DMS153 treated with DMSO at 0.1 percent for 48 hours (cell line): ENCODE results near the gene TAX1BP1.

Experiments used
- DNase-seq: peaks from one replicate; lab custom pipeline; 2025; ENCODE audit not compliant: unreplicated experiment; lab: John Stamatoyannopoulos, UW

TAX1BP1 gene

DNA sequence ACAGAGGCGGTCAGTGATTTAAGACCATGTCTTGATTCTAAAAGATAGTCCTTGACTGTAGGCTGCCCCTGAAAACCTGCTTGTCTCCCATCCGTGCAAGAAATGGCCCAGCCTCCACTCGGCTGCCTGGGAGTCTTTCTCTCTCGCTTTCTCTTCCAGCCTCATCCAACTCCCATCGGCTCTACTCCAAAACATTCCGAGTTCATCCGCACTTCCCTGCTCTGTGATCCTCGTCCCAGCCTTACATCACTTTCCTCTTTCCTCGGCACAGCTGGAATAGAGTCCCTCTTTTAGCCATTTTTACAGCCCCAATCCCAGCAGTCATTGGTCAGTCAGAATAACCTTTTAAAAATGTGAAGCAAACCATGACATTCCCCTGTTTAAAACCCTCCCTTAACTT is 135.1 kb downstream of the TAX1BP1 start:
- no peak for DNase-seq

DNA sequence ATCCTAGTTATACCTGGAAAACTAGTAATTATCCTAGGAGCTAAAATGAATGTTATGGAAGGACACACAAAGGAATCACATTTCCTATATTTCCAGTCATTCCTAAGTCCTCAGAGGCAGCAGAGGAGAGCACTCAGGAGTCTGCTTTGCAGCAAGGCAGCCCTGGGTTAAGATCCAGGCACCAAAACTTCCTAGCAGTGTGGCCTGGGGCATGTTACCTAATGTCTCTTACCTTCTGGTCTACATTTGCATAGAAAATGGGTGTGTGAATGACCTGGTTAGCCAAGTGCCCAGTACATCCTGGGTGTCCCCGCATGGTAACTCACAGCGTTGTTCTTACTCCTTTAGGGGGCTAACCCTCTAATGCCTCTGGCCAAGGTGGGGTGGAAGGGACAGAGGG is 135.9 kb downstream of the TAX1BP1 start:
- no peak for DNase-seq

- DNase-seq: no peak
Measured at GRCh38 chr7:27876756-27877155, 136.8 kb downstream of the TAX1BP1 start.
